HG03439 (cell line): ENCODE data around the gene DNMBP.

ENCODE experiments used
- ATAC-seq: cut with Tn5 transposase; IDR thresholded peaks from one replicate; pipeline ENCODE4 v1.9.1; 2021; ENCODE audit warnings: mild to moderate bottlenecking, moderate library complexity; ENCODE audit not compliant: unreplicated experiment

Gene DNMBP

DNA sequence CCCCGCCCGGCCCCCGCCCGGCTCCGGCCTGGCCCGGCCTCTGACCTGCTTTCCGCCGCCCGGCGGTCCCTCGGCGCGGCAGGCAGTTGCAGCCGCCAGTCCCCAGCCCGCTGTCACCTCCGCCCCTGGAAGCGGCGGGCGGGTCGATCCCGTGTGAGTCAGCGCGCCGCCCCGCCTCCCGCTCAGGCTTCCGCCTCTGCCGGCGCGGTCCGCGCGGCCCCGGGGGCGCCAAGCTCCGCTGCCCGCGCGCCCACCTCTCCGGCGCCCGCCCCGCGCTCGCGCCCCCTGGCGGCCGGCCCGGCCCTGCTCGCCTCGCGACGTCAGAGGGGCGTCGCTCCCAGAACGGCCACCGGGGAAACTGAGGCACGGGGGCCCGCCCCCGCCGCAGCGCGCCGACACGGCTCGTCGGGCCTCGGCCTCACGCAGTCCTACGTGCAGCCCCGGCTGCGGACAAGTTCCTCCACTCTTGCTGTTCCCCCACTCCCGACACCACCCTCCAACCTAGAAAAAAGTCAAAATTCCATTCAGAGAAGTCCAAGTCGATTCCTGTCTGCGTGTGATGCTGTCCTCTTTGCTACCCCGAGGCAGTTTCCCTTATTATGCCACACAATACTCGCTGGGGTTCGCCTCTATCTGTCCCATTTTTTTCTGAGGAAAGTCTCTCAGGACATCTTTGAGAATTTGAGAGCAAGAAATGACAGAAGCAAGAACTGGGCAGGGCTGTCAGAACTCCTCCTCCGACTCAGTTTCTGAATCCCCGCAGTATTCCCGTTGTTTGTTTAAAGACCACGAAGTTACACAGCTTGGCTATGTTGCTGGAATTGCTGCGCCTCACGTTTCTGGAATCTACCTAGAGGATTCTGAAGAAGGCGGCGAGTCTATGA, at the start of gene DNMBP:
DNMBP (minus strand) TSS at position 155 of the 884 bp plus-strand sequence. CDS start 37,823 bp downstream, outside the sequence.
- peak; percentile 65 for ATAC-seq

DNA sequence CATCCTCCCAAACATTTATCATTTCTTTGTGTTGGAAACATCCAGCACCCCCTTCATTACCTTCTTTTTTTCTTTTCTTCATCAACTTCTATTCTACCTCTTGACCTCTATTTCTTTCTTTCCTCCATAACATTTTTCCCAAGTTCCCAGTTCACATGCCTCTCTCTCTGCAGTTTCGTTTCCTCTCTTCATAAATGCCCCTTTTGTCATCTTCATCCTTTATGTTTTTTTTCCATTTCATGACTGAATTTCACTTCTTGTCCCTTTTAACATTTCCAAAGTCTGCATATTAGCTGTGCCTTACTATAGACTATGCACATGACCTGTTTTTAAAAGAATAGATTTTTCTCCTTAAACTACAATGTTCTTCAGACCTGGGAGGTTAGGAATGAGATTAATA, 48.2 kb upstream of the DNMBP start:
- no peak for ATAC-seq

- ATAC-seq = no peak
Measured at GRCh38 chr10:100053686-100054460, 44.1 kb upstream of the DNMBP start.

GRCh38 chr10:100046021-100046486, 36.3 kb upstream of the DNMBP start:
- peak; percentile 82 for ATAC-seq

- ATAC-seq = no peak
Measured at GRCh38 chr10:100045592-100045991, 35.8 kb upstream of the DNMBP start.

DNA sequence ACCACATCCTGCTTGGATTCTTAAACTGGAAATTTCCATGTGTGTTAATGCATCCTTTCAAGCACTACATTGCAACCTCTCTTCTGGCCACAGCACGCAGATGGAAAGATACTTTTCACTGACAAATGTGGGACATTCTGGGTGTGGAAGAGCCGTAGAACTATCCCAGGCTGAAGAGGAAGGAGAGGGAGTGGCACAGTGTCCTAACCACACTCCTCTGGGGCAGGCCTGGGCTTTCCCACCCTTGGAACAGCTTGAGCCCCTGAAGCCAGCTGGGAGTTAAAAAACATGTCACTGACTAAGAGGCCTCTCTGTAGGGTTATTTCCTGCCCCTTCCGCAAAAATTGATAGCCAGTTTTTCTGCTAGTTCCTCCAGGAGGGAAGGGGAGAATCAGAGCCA, 34.0 kb upstream of the DNMBP start:
- ATAC-seq = no peak

GRCh38 chr10:100043344-100043743, 33.6 kb upstream of the DNMBP start:
- ATAC-seq = no peak

- ATAC-seq = no peak
Measured at GRCh38 chr10:100041306-100042002, 31.7 kb upstream of the DNMBP start.

DNA sequence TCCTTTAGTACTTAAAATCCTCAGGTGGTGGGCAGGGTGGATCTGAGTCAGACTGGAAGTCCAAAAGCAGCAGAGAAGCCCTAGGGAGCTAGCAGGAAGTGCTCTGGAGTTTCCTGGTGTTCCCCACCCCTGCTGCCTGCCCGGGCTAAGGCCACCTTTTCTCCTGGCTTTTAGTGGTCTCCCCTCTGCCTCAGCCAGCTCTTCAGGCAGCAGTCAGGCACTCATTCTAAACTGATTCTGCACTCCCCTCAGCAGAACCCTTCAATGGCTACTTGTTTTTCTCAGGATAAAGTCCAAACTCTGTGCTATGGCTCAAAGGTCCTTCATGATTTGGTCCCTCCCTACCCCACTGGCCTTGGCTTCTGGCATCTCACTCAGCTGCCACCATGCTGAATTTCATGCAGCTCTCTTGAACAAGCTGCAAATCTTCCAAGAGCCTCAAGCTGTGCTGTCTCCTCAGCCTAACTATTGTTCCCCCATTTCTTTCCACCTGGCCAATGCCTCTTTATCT, 28.9 kb upstream of the DNMBP start:
- no peak for ATAC-seq

- ATAC-seq = no peak
Measured at GRCh38 chr10:100037758-100038315, 28.1 kb upstream of the DNMBP start.

- ATAC-seq = no peak
Measured at GRCh38 chr10:100036850-100037249, 27.1 kb upstream of the DNMBP start.

DNA sequence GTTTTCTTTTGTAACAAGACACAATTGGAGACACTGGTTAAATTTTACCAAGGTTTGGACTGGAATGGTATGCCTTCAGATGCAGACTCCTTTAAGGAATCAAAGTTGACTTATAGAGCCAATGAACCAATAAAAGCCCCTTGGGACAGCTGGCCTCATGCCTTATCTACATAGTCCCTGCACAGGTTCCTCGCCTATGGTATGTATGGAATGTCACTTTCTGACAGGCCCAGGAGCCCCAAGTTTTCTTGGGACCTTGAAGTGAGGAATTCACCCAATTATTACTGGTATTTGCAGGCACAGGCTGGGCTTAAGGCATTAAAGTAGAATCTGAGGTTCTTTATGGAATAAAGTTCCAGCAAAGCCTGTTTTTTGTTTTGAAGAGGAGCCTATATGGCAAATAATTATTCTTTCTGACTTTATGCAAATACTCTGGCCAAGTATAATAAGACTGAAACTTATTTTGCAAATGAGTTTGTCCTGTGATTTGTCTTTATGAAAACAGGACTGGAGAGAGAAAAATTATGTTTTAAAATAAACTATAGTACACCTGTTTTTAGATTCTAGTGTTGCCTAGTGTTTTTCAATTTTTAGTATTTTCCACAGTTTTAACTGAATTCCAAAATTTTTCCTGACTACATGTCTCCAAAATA, 24.1 kb upstream of the DNMBP start:
- ATAC-seq = no peak

DNA sequence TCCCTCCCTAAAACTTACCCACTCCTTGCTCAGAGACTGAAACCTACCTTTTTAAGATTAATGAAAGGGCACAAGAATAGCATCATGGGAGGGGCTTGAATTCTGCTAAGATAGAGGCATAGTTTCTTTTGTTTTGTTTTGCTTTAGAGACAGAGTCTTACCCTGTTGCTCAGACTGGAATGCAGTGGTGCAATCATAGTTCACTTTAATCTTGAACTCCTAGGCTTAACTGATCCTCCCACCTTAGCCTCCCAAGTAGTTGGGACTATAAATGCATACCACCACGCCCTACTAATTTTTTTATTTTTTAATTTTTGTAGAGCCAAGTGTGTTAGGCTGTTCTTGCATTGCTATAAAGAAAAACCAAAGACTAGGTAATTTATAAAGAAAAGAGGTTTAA, 17.7 kb upstream of the DNMBP start:
- ATAC-seq = no peak

GRCh38 chr10:100025576-100025975, 15.8 kb upstream of the DNMBP start:
- ATAC-seq = no peak

DNA sequence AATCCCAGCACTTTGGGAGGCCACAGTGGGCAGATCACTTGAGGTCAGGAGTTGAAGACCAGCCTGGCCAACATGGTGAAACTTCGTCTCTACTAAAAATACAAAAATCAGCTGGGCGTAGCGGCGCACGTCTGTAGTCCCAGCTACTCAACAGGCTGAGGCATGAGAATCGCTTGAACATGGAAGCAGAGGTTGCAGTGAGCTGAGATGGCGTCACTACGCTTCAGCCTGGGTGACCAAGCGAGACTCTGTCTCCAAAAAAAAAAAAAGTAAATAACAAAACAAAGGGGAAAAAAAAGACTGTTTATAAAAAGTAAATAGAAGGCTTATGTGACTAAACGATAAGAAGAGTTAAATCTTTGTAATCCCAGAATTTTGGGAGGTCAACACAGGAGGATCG, 15.0 kb upstream of the DNMBP start:
- no peak for ATAC-seq

DNA sequence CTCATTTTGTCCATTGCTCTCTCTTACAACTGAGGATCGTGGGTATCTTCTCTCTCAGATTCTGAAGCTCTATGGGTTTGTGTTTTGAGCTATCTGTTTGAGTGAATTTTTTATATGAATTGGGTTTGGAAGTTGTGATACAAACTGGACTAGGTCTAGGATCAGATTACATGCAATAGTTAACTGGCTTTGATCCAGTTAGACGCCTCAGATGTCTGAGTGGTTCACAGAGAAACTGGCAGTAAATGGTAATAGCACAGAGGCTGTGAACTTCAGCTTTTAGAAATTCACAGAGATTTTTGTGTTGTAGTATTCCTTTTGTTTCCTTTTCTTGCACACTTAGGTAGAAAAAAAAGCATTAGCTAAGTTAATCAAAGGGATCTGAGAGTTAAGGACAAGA, 12.7 kb upstream of the DNMBP start:
- ATAC-seq = no peak

- ATAC-seq = no peak
Measured at GRCh38 chr10:100021322-100021721, 11.6 kb upstream of the DNMBP start.

- ATAC-seq = no peak
Measured at GRCh38 chr10:100020886-100021253, 11.1 kb upstream of the DNMBP start.

GRCh38 chr10:100020142-100020885, 10.6 kb upstream of the DNMBP start:
- no peak for ATAC-seq

DNA sequence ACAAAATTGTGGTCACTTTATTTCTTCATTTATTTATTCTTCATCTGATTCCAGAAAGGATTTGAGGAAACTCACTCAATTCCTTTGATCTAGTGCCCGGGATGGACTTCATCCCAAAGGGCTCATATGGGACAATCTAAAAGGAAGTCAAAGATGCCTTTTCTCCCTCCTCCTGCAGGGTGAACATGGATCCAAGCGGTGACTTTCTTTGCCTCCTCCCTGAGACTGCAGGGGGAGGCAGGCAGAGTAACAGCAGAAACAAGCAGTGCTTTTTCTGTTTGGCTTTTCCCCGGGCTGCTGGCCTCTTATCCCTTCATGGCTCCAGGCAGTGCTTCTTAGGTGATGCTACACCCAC, 10.0 kb upstream of the DNMBP start:
- no peak for ATAC-seq
